Kidney tubule cell (primary cell): ENCODE measurements around the gene GJC1.

ENCODE experiments used
- DNase-seq: peaks from one replicate; pipeline ENCODE4 v3.0.0-alpha.2; 2018; ENCODE audit warnings: low spot score

The GJC1 gene

GRCh38 chr17:44777394-44778348 lies 52.4 kb downstream of the GJC1 start:
- DNase-seq, result no peak

GRCh38 chr17:44776628-44777393 lies 53.3 kb downstream of the GJC1 start:
- no peak for DNase-seq

- DNase-seq, result peak; percentile 47
These were observed 54.1 kb downstream of the GJC1 start for GRCh38 chr17:44775838-44776621.

- DNase-seq, result peak; percentile 99
These were observed 54.8 kb downstream of the GJC1 start for GRCh38 chr17:44775136-44775837.

GRCh38 chr17:44774271-44775135 lies 55.6 kb downstream of the GJC1 start:
- peak; percentile 84 for DNase-seq

GRCh38 chr17:44773140-44773539 lies 56.9 kb downstream of the GJC1 start:
- no peak for DNase-seq

- DNase-seq, result no peak
These were observed 57.6 kb downstream of the GJC1 start for GRCh38 chr17:44772308-44773045.

GRCh38 chr17:44770166-44770925 lies 59.7 kb downstream of the GJC1 start:
- DNase-seq, result no peak

- no peak for DNase-seq
These were observed 60.4 kb downstream of the GJC1 start for GRCh38 chr17:44769647-44770084.

GRCh38 chr17:44769230-44769629 lies 60.9 kb downstream of the GJC1 start:
- no peak for DNase-seq

GRCh38 chr17:44768505-44769142 lies 61.5 kb downstream of the GJC1 start:
- no peak for DNase-seq

- no peak for DNase-seq
These were observed 62.6 kb downstream of the GJC1 start for GRCh38 chr17:44767493-44767892.

GRCh38 chr17:44766409-44767038 lies 63.6 kb downstream of the GJC1 start:
- DNase-seq, result no peak

GRCh38 chr17:44765965-44766364 lies 64.1 kb downstream of the GJC1 start:
- DNase-seq, result no peak

- no peak for DNase-seq
These were observed 66.9 kb downstream of the GJC1 start for GRCh38 chr17:44763170-44763569.

GRCh38 chr17:44761932-44762810 lies 67.9 kb downstream of the GJC1 start:
- no peak for DNase-seq
